H1 (cell line): ENCODE measurements around the gene MAPKAP1. TPM values are rescaled to one million over a fixed set of nuclear protein-coding genes. Genes with fewer than 3 reads are reported as not detected.

Experiments used
- CTCF ChIA-PET: fragments of 300-600 bp; sonication (Branson Sonifier 250); formaldehyde crosslinking; loops from one replicate; lab custom pipeline; 2021; ENCODE audit not compliant: partially characterized antibody; lab: Charles Lee
- POLR2A ChIA-PET: fragments of 300-600 bp; sonication (Branson Sonifier 250); formaldehyde crosslinking; loops from one replicate; lab custom pipeline; 2021; ENCODE audit warnings: inconsistent platforms; ENCODE audit not compliant: partially characterized antibody; lab: Charles Lee
- DNase-seq, 2 experiments: peaks; one replicate each; pipeline versions ENCODE4 v3.0.0 to v3.0.0-alpha.2; 2010 to 2022; ENCODE audit warnings: low spot score in 2 of 2, low read depth in 1 of 2, mixed read lengths in 1 of 2
- FAIRE-seq: peaks from 2 replicates; lab custom pipeline; 2011; peaks lifted over from hg19 to GRCh38; lab: Jason Lieb, UNC
- H2AFZ ChIP-seq: 2 replicates; pipeline ENCODE4 v1.8.1; 2012; ENCODE audit warnings: low read length, inconsistent platforms
- H2AK5ac ChIP-seq: 2 replicates; pipeline ENCODE4 v1.6.1; 2013; ENCODE audit warnings: low read depth, low read length
- H2BK120ac ChIP-seq: replicated peaks from 2 replicates; pipeline ENCODE3; 2013; ENCODE audit warnings: low read depth, low read length, inconsistent platforms
- H2BK12ac ChIP-seq: 2 replicates; pipeline ENCODE4 v1.6.1; 2013; ENCODE audit warnings: low read depth, low read length
- H2BK15ac ChIP-seq: 2 replicates; pipeline ENCODE4 v1.6.1; 2013; ENCODE audit warnings: low read length
- H2BK20ac ChIP-seq: 2 replicates; pipeline ENCODE4 v1.6.1; 2013; ENCODE audit warnings: low read length
- H2BK5ac ChIP-seq: 2 replicates; pipeline ENCODE4 v1.6.1; 2013; ENCODE audit warnings: low read depth, low read length
- H3K14ac ChIP-seq: 2 replicates; pipeline ENCODE4 v1.6.1; 2013; ENCODE audit warnings: inconsistent platforms; ENCODE audit not compliant: insufficient read length
- H3K18ac ChIP-seq: 2 replicates; pipeline ENCODE4 v1.6.1; 2013; ENCODE audit warnings: low read length; ENCODE audit errors: extremely low read depth
- H3K23ac ChIP-seq: 2 replicates; pipeline ENCODE4 v1.6.1; 2013; ENCODE audit warnings: inconsistent platforms; ENCODE audit not compliant: insufficient read length
- H3K23me2 ChIP-seq: 2 replicates; pipeline ENCODE4 v1.6.1; 2013; ENCODE audit warnings: low read depth, low read length
- H3K27ac ChIP-seq: 2 replicates; pipeline ENCODE4 v1.6.1; 2011; ENCODE audit warnings: low read depth, low read length, inconsistent platforms
- H3K27me3 ChIP-seq, 4 experiments: replicated peaks in 1 of 4; 1 replicate in 1 of 4; 2 replicates in 3 of 4; pipeline versions ENCODE4 v1.6.1 to v1.8.1; 2011 to 2013; ENCODE audit warnings: low read length in 3 of 4, mild to moderate bottlenecking in 3 of 4, inconsistent platforms in 2 of 4, mixed read lengths in 2 of 4, moderate library complexity in 1 of 4; ENCODE audit not compliant: control insufficient read depth in 3 of 4, insufficient read depth in 3 of 4; ENCODE audit errors: extremely low read depth in 1 of 4
- H3K36me3 ChIP-seq, 4 experiments: 2 replicates each; pipeline versions ENCODE4 v1.6.1 to v1.8.1; 2011 to 2013; ENCODE audit warnings: mild to moderate bottlenecking in 4 of 4, low read length in 3 of 4, moderate library complexity in 2 of 4, control low read depth in 1 of 4, inconsistent platforms in 1 of 4; ENCODE audit not compliant: insufficient read depth in 4 of 4, control insufficient read depth in 2 of 4
- H3K4ac ChIP-seq: replicated peaks from 2 replicates; pipeline ENCODE3; 2013; ENCODE audit warnings: low read length, low read depth, mixed read lengths, inconsistent platforms; ENCODE audit not compliant: insufficient read length
- H3K4me1 ChIP-seq, 4 experiments: replicated peaks in 1 of 4; 1 replicate in 1 of 4; 2 replicates in 3 of 4; pipeline versions ENCODE4 v1.6.1 to v1.8.1; 2011 to 2013; ENCODE audit warnings: low read length in 3 of 4, inconsistent platforms in 2 of 4, mixed read lengths in 1 of 4; ENCODE audit not compliant: insufficient read depth in 4 of 4, control insufficient read depth in 3 of 4
- H3K4me2 ChIP-seq, 2 experiments: 2 replicates each; pipeline versions ENCODE4 v1.6.1 to v1.8.1; 2011 to 2013; ENCODE audit warnings: low read depth in 2 of 2, low read length in 2 of 2, control low read depth in 1 of 2, inconsistent platforms in 1 of 2, mild to moderate bottlenecking in 1 of 2; ENCODE audit not compliant: insufficient read depth in 1 of 2
- H3K4me3 ChIP-seq, 4 experiments: fragments of 200-600, 300-600 bp in 1 of 4; sonication (generic), shearing (Covaris generic), sonication (Bioruptor Twin) in 1 of 4; 2 replicates each; pipeline versions ENCODE4 v1.5.1 to v1.8.1; 2011 to 2016; ENCODE audit warnings: low read length in 4 of 4, low read depth in 3 of 4, control low read depth in 2 of 4, inconsistent platforms in 2 of 4, mild to moderate bottlenecking in 2 of 4, mixed read lengths in 1 of 4, moderate library complexity in 1 of 4; ENCODE audit not compliant: insufficient read depth in 2 of 4; ENCODE audit errors: extremely low read depth in 1 of 4
- H3K56ac ChIP-seq: replicated peaks from 2 replicates; pipeline ENCODE3; 2013; ENCODE audit warnings: low read depth, mild to moderate bottlenecking, mixed read lengths, low read length, inconsistent platforms; ENCODE audit not compliant: insufficient read length
- H3K79me1 ChIP-seq: 2 replicates; pipeline ENCODE4 v1.6.1; 2013; ENCODE audit warnings: low read depth, low read length, control low read depth
- H3K79me2 ChIP-seq, 2 experiments: 2 replicates each; pipeline versions ENCODE4 v1.6.1 to v1.8.1; 2012 to 2013; ENCODE audit warnings: low read length in 2 of 2, mild to moderate bottlenecking in 2 of 2, inconsistent platforms in 1 of 2; ENCODE audit not compliant: insufficient read depth in 2 of 2, control insufficient read depth in 1 of 2
- H3K9ac ChIP-seq, 4 experiments: replicated peaks in 1 of 4; 1 replicate in 1 of 4; 2 replicates in 3 of 4; pipeline versions ENCODE4 v1.6.1 to v1.8.1; 2011 to 2013; ENCODE audit warnings: low read depth in 3 of 4, low read length in 3 of 4, control low read depth in 2 of 4, mild to moderate bottlenecking in 2 of 4, moderate library complexity in 2 of 4, inconsistent platforms in 1 of 4; ENCODE audit errors: extremely low read depth in 1 of 4
- H3K9me3 ChIP-seq, 2 experiments: 2 replicates each; pipeline versions ENCODE4 v1.6.1 to v1.8.1; 2012 to 2013; ENCODE audit warnings: mild to moderate bottlenecking in 2 of 2, moderate library complexity in 2 of 2, control low read depth in 1 of 2, inconsistent platforms in 1 of 2, low read depth in 1 of 2, low read length in 1 of 2, mixed read lengths in 1 of 2; ENCODE audit not compliant: insufficient read depth in 2 of 2
- H4K20me1 ChIP-seq, 2 experiments: replicated peaks in 1 of 2; 2 replicates each; pipeline versions ENCODE3 to v1.8.1; 2011 to 2013; ENCODE audit warnings: inconsistent platforms in 2 of 2, low read length in 2 of 2, mild to moderate bottlenecking in 1 of 2; ENCODE audit not compliant: insufficient read depth in 2 of 2, control insufficient read depth in 1 of 2
- H4K5ac ChIP-seq: 2 replicates; pipeline ENCODE4 v1.6.1; 2013; ENCODE audit warnings: low read length, low read depth, mixed read lengths, inconsistent platforms; ENCODE audit not compliant: insufficient read length
- H4K8ac ChIP-seq: 2 replicates; pipeline ENCODE4 v1.8.0; 2013; ENCODE audit warnings: mild to moderate bottlenecking, moderate library complexity, low read length, inconsistent platforms; ENCODE audit not compliant: insufficient read depth; ENCODE audit errors: extremely low read depth
- H4K91ac ChIP-seq: replicated peaks from 2 replicates; pipeline ENCODE3; 2013; ENCODE audit warnings: low read length, mixed read lengths, inconsistent platforms; ENCODE audit not compliant: insufficient read length
- CBX8 ChIP-seq: fragments of 300-800, 300-1000 bp; sonication (generic); IDR thresholded peaks from 2 replicates; pipeline ENCODE4 v1.7.1; 2016; ENCODE audit warnings: low read depth, low read length, borderline replicate concordance
- CHD1 ChIP-seq: IDR thresholded peaks from 2 replicates; pipeline ENCODE4 v1.6.1; 2012; ENCODE audit warnings: low read depth, low read length, improper control_type of control experiment
- CHD2 ChIP-seq: IDR thresholded peaks from 2 replicates; pipeline ENCODE4 v1.6.1; 2012; ENCODE audit warnings: low read length, improper control_type of control experiment
- FOSL1 ChIP-seq: IDR thresholded peaks from 2 replicates; pipeline ENCODE4 v1.6.1; 2011; ENCODE audit warnings: mild to moderate bottlenecking, low read depth, low read length, moderate library complexity; ENCODE audit not compliant: insufficient read depth
- JUN ChIP-seq: IDR thresholded peaks from 2 replicates; pipeline ENCODE4 v1.6.1; 2011; ENCODE audit warnings: low read depth, mild to moderate bottlenecking, improper control_type of control experiment, low read length
- KDM1A ChIP-seq: fragments of 200-600, 300-600 bp; sonication (generic); IDR thresholded peaks from 2 replicates; pipeline ENCODE4 v1.7.1; 2016; ENCODE audit warnings: mild to moderate bottlenecking, low read length, borderline replicate concordance
- NANOG ChIP-seq: IDR thresholded peaks from 2 replicates; pipeline ENCODE4 v1.6.1; 2011; ENCODE audit warnings: low read length, low read depth, mild to moderate bottlenecking, inconsistent platforms; ENCODE audit not compliant: insufficient read depth, poor library complexity, severe bottlenecking
- POLR2A ChIP-seq, 2 experiments: IDR thresholded peaks; 1 replicate in 1 of 2; 2 replicates in 1 of 2; pipeline ENCODE4 v1.6.1; 2011; ENCODE audit warnings: low read depth in 2 of 2, low read length in 2 of 2, mild to moderate bottlenecking in 2 of 2; ENCODE audit errors: control extremely low read depth in 1 of 2
- SAP30 ChIP-seq: fragments of 300-600 bp; sonication (generic); IDR thresholded peaks from 2 replicates; pipeline ENCODE4 v1.7.1; 2012; ENCODE audit warnings: low read length, moderate library complexity, mild to moderate bottlenecking, inconsistent platforms; ENCODE audit not compliant: insufficient read depth, insufficient replicate concordance
- SP1 ChIP-seq: IDR thresholded peaks from 2 replicates; pipeline ENCODE4 v1.6.1; 2011; ENCODE audit warnings: low read depth, low read length
- TCF12 ChIP-seq: IDR thresholded peaks from 2 replicates; pipeline ENCODE4 v1.6.1; 2011; ENCODE audit warnings: low read depth, mild to moderate bottlenecking, low read length
- USF2 ChIP-seq: IDR thresholded peaks from 2 replicates; pipeline ENCODE4 v1.6.1; 2011; ENCODE audit warnings: low read length, improper control_type of control experiment
- polyA plus RNA-seq, 7 experiments: library from polyadenylated mRNA; depleted of rRNA in 3 of 7; stranded (reverse) in 5 of 7; unstranded in 2 of 7; fragments of >200 nt in 5 of 7; fragments of 200-250 nt in 2 of 7; gene quantifications; 1 replicate in 5 of 7; 2 replicates in 1 of 7; 4 replicates in 1 of 7; pipeline versions ENCODE4 v1.2.1 to v1.2.3, GENCODE V29; 2011 to 2013; ENCODE audit warnings: missing spikeins in 2 of 7, mixed read lengths in 2 of 7
- total RNA-seq: library from RNA; stranded (reverse); fragmentation: NEBNext Ultra II Directional; extraction: Animal tissue kit (Norgen Biotek cat#: 25700); gene quantifications from 2 replicates; pipeline ENCODE4 v1.2.1, GENCODE V29; 2021

The MAPKAP1 gene
- total and polyA plus RNA-seq, 2 of the 8 experiments (the other 6 are each of a cell fraction or from before 2014, with no cell fraction given): 79.2 to 140 TPM

GRCh38 chr9:125680445-125680844, 26.6 kb downstream of the MAPKAP1 start:
- Histone ChIP-seq H2BK12ac (no peak overlapping the region), H3K4me1 (peaks cover 3 to 6% (median 3%) of the 10 kb centered on the region in 4 experiments; a peak in 2 of 7 replicates), H3K79me1 (peaks cover 3% of the 10 kb centered on the region; the same call in 1 of the 2 replicates), H3K23ac (no peak overlapping the region), H3K9me3 (no peaks in the 10 kb centered on the region), H3K14ac (no peak overlapping the region), H3K79me2 (peaks cover 0 to 62% of the 10 kb centered on the region in 2 experiments; a peak in 3 of 4 replicates), H3K27ac (no peak overlapping the region), H2AK5ac (no peak overlapping the region), H4K20me1 (peaks cover 0 to 3% of the 10 kb centered on the region in 2 experiments), H3K4me3 (no peak overlapping the region), H2AFZ (no peak overlapping the region), H3K27me3 (no peaks in the 10 kb centered on the region), H4K5ac (no peak overlapping the region), H2BK15ac (no peak overlapping the region), H3K9ac (no peak overlapping the region), H4K91ac (no peak overlapping the region), H3K4ac (no peak overlapping the region), H3K56ac (no peak overlapping the region), H3K36me3 (no peaks in the 10 kb centered on the region), H3K23me2 (no peaks in the 10 kb centered on the region), H3K18ac (no peak overlapping the region), H3K4me2 (no peak overlapping the region), H2BK120ac (no peak overlapping the region), H2BK20ac (no peak overlapping the region), H4K8ac (no peak overlapping the region), H2BK5ac (no peak overlapping the region)
- FAIRE-seq (no peak), DNase-seq (no peak)
- TF ChIP-seq TCF12: no peak
- TF ChIP-seq KDM1A: no peak
- TF ChIP-seq POLR2A (IDR thresholded peaks at IDR 0.05; ENCODE audit: control extremely low read depth in 1 of 2, low read depth in 2 of 2, low read length in 2 of 2): no peak
- TF ChIP-seq NANOG: no peak
- no peak for TF ChIP-seq CHD2
- no peak for TF ChIP-seq USF2
- TF ChIP-seq FOSL1: no peak
- no peak for TF ChIP-seq JUN
- no peak for TF ChIP-seq CBX8
- no peak for TF ChIP-seq CHD1
- no peak for TF ChIP-seq SP1
- no peak for TF ChIP-seq SAP30
- CTCF ChIA-PET: interaction anchor here (0.8 kb wide), 1 partner anchor 273 kb away, joined by 3 read pairs; no protein-coding TSS in a partner anchor
- POLR2A ChIA-PET: interaction anchor here (0.8 to 2.6 kb wide), 3 partner anchors 8 to 27 kb away, joined by 4 to 10 read pairs (median 4); partner anchors contain the start of gene MAPKAP1
